Spinal cord (tissue), 10 donors: ENCODE results near the gene A1BG. TPM values are rescaled to one million over a fixed set of nuclear protein-coding genes. Genes with fewer than 3 reads are reported as not detected.
"Not testable (repeated sequence)": the region's sequence is repeated elsewhere in the genome, so short reads cannot be mapped to it uniquely, and the experiment has no call there.

ENCODE experiments used
- DNase-seq, 6 donors: peaks; one replicate each; pipeline versions ENCODE4 v3.0.0 to v3.0.0-alpha.2; 2013 to 2015; ENCODE audit warnings: low spot score in 6 of 6, low read depth in 4 of 6
- H3K27ac ChIP-seq: one replicate; pipeline ENCODE4 v1.5.1; 2013; ENCODE audit warnings: low read depth, low read length, control low read depth
- H3K27me3 ChIP-seq: one replicate; pipeline ENCODE4 v1.6.1; 2013; ENCODE audit warnings: low read length; ENCODE audit not compliant: control insufficient read depth, insufficient read depth
- H3K36me3 ChIP-seq: one replicate; pipeline ENCODE4 v1.6.1; 2013; ENCODE audit warnings: low read length; ENCODE audit not compliant: control insufficient read depth, insufficient read depth
- H3K4me1 ChIP-seq: one replicate; pipeline ENCODE4 v1.6.1; 2013; ENCODE audit warnings: low read length; ENCODE audit not compliant: control insufficient read depth, insufficient read depth
- H3K4me3 ChIP-seq: one replicate; pipeline ENCODE4 v1.5.1; 2013; ENCODE audit warnings: low read depth, low read length, control low read depth
- H3K9me3 ChIP-seq: one replicate; pipeline ENCODE4 v1.6.1; 2013; ENCODE audit warnings: low read length; ENCODE audit not compliant: control insufficient read depth, insufficient read depth
- WGBS: methylation state at CpG from one replicate; pipeline ENCODE4 v1.1.5; 2013; ENCODE audit warnings: missing lambda C conversion rate; ENCODE audit not compliant: insufficient coverage; 5-methylcytosine and 5-hydroxymethylcytosine counted together
- polyA plus RNA-seq, 2 donors: library from polyadenylated mRNA; unstranded; fragments of 120-200 nt; gene quantifications; one replicate each; pipeline ENCODE4 v1.2.1, GENCODE V29; 2013; ENCODE audit not compliant: insufficient read length in 2 of 2
- total RNA-seq, 2 donors: library from RNA; depleted of rRNA in 1 of 2; stranded (reverse); fragments of 120-200 nt in 1 of 2; fragments of >200 nt in 1 of 2; gene quantifications; one replicate each; pipeline versions ENCODE4 v1.2.3 to v1.2.4, GENCODE V29; 2013 to 2014
- donor health status: healthy.

Gene A1BG
- total and polyA plus RNA-seq, 4 donors = 2.0 to 10.8 (median 5.0) TPM

GRCh38 chr19:58376724-58377123, 23.4 kb upstream of the A1BG start:
- 92% methylated on average over 5 of the region's 7 CpGs for WGBS
- not testable (repeated sequence) for H3K4me3 ChIP-seq, H3K36me3 ChIP-seq, H3K27ac ChIP-seq, DNase-seq, H3K27me3 ChIP-seq, H3K9me3 ChIP-seq
- peaks cover 22% of the 10 kb centered on the region for H3K4me1 ChIP-seq

- no peaks in the 10 kb centered on the region for H3K9me3 ChIP-seq
- no peaks in the 10 kb centered on the region for H3K27me3 ChIP-seq
- peaks cover 2% of the 10 kb centered on the region for H3K4me1 ChIP-seq
- no peak overlapping the region for H3K27ac ChIP-seq
- no peak overlapping the region for H3K4me3 ChIP-seq
- peaks cover 5% of the 10 kb centered on the region for H3K36me3 ChIP-seq
- no peak for DNase-seq
- no CpG with 5 or more reads among the region's 4 CpGs for WGBS
Observed at GRCh38 chr19:58374200-58374599, 20.9 kb upstream of the A1BG start.

GRCh38 chr19:58372311-58373133, 19.2 kb upstream of the A1BG start:
- WGBS = 74% methylated on average over 15 of the region's 15 CpGs
- H3K27ac ChIP-seq = no peak overlapping the region

GRCh38 chr19:58368561-58369360, 15.5 kb upstream of the A1BG start:
- Histone ChIP-seq H3K27me3 (no peaks in the 10 kb centered on the region), H3K27ac (no peak overlapping the region), H3K36me3 (peaks cover 41% of the 10 kb centered on the region), H3K4me3 (no peak overlapping the region), H3K9me3 (no peaks in the 10 kb centered on the region), H3K4me1 (no peaks in the 10 kb centered on the region)
- 78% methylated on average over 65 of the region's 68 CpGs for WGBS
- DNase-seq = no peak

More at GRCh38 chr19:58372311-58373133, 19.2 kb upstream of the A1BG start:
- H3K9me3 ChIP-seq = no peaks in the 10 kb centered on the region
- no peak for DNase-seq
- no peak overlapping the region for H3K4me3 ChIP-seq
- H3K36me3 ChIP-seq = peaks cover 21% of the 10 kb centered on the region
- H3K27me3 ChIP-seq = no peaks in the 10 kb centered on the region
- H3K4me1 ChIP-seq = no peaks in the 10 kb centered on the region

GRCh38 chr19:58367698-58368454, 14.6 kb upstream of the A1BG start:
- Histone ChIP-seq H3K4me1 (peaks cover 5% of the 10 kb centered on the region), H3K4me3 (no peak overlapping the region), H3K27ac (no peak overlapping the region), H3K27me3 (no peaks in the 10 kb centered on the region), H3K9me3 (no peaks in the 10 kb centered on the region), H3K36me3 (peaks cover 41% of the 10 kb centered on the region)
- DNase-seq = peak in 1 of 6 donors; percentile 61
- 42% methylated on average over 106 of the region's 106 CpGs for WGBS

- Histone ChIP-seq H3K4me3 (no peak overlapping the region), H3K27me3 (no peaks in the 10 kb centered on the region), H3K4me1 (peaks cover 10% of the 10 kb centered on the region), H3K9me3 (no peaks in the 10 kb centered on the region), H3K27ac (no peak overlapping the region), H3K36me3 (peaks cover 41% of the 10 kb centered on the region)
- WGBS = 92% methylated on average over 30 of the region's 32 CpGs
- no peak for DNase-seq
Observed at GRCh38 chr19:58366585-58367430, 13.5 kb upstream of the A1BG start.

GRCh38 chr19:58364146-58364545, 10.9 kb upstream of the A1BG start:
- H3K36me3 ChIP-seq = peaks cover 39% of the 10 kb centered on the region
- DNase-seq = no peak
- H3K27ac ChIP-seq = no peak overlapping the region
- WGBS = 91% methylated on average over 5 of the region's 5 CpGs
- H3K9me3 ChIP-seq = no peaks in the 10 kb centered on the region
- no peak overlapping the region for H3K4me3 ChIP-seq
- H3K27me3 ChIP-seq = no peaks in the 10 kb centered on the region
- H3K4me1 ChIP-seq = peaks cover 18% of the 10 kb centered on the region

- peak; percentile 89 to 99 (median 92) for DNase-seq
- Histone ChIP-seq H3K4me3 (peak within 1 kb of the TSS; percentile 92), H3K36me3 (peaks cover 39% of the 10 kb centered on the region), H3K27me3 (peaks cover 4% of the 10 kb centered on the region), H3K9me3 (no peaks in the 10 kb centered on the region), H3K4me1 (peaks cover 26% of the 10 kb centered on the region), H3K27ac (peak within 1 kb of the TSS; percentile 98)
- under 1% methylated on average over 74 of the region's 74 CpGs for WGBS
Observed at GRCh38 chr19:58362272-58362994, 9.1 kb upstream of the A1BG start, which contains the start of gene ZNF497. Gene ZNF497, minus strand, starts transcription at chr19:58362751. Its CDS starts 5,116 bp downstream, at chr19:58357635.
